SU-DHL-6 (cell line): ENCODE data around the gene CNPPD1.

Experiments
- CTCF ChIP-seq: fragments of 200-600 bp; sonication (generic); IDR thresholded peaks from one replicate; pipeline ENCODE4 v1.5.1; 2017; ENCODE audit warnings: antibody characterized with exemption, mild to moderate bottlenecking, low read length, moderate library complexity; ENCODE audit not compliant: insufficient read depth, poor library complexity, severe bottlenecking
- EZH2phosphoT487 ChIP-seq: fragments of 200-600 bp; sonication (generic), shearing (Covaris generic); conservative IDR thresholded peaks from 2 replicates; pipeline ENCODE4 v1.6.1; 2018; ENCODE audit warnings: mild to moderate bottlenecking, antibody characterized with exemption, low read length, moderate library complexity, mixed read lengths

GRCh38 chr2:219210196-219210885, 33.6 kb upstream of the CNPPD1 start:
- TF ChIP-seq CTCF (no peak), EZH2phosphoT487 (no peak)
